HCT116 (cell line): ENCODE data around the gene CUBN.

Experiments
- CEBPB ChIP-seq: IDR thresholded peaks from 2 replicates; pipeline ENCODE4 v1.6.1; 2012; ENCODE audit warnings: low read depth
- EZH2phosphoT487 ChIP-seq: fragments of 200-600 bp; IDR thresholded peaks from 2 replicates; pipeline ENCODE4 v1.6.1; 2018; ENCODE audit warnings: antibody characterized with exemption, borderline replicate concordance
- FOSL1 ChIP-seq: IDR thresholded peaks from 2 replicates; pipeline ENCODE4 v1.6.1; 2012; ENCODE audit warnings: low read depth
- POLR2A ChIP-seq: IDR thresholded peaks from 2 replicates; pipeline ENCODE4 v1.7.0; 2011; ENCODE audit warnings: borderline replicate concordance; ENCODE audit not compliant: insufficient read depth, insufficient read length; ENCODE audit errors: extremely low read depth
- POLR2AphosphoS5 ChIP-seq: IDR thresholded peaks from 2 replicates; pipeline ENCODE4 v1.6.1; 2011; ENCODE audit warnings: mild to moderate bottlenecking, low read depth, low read length, moderate library complexity
- ZNF274 ChIP-seq: fragments of 200-500 bp; sonication (Bioruptor generic); IDR thresholded peaks from 2 replicates; pipeline ENCODE4 v1.6.1; 2014; ENCODE audit warnings: mild to moderate bottlenecking, low read depth, low read length, inconsistent platforms
- TF ChIP-seq, protein P1 (sequence below): IDR thresholded peaks from 2 replicates; pipeline ENCODE4 v1.6.1; 2012; ENCODE audit warnings: low read depth
- TF ChIP-seq, protein P2 (sequence below), 3 experiments: fragments of 200-600 bp in 1 of 3; sonication (generic) in 1 of 3; IDR thresholded peaks in 2 of 3; conservative IDR thresholded peaks in 1 of 3; 2 replicates each; pipeline ENCODE4 v1.5.1; 2012 to 2017; ENCODE audit warnings: low read depth in 2 of 3, low read length in 2 of 3, antibody characterized with exemption in 1 of 3, borderline replicate concordance in 1 of 3, control low read depth in 1 of 3, mild to moderate bottlenecking in 1 of 3, mixed read lengths in 1 of 3, mixed run types in 1 of 3, moderate library complexity in 1 of 3; ENCODE audit not compliant: insufficient read depth in 1 of 3

DNA sequence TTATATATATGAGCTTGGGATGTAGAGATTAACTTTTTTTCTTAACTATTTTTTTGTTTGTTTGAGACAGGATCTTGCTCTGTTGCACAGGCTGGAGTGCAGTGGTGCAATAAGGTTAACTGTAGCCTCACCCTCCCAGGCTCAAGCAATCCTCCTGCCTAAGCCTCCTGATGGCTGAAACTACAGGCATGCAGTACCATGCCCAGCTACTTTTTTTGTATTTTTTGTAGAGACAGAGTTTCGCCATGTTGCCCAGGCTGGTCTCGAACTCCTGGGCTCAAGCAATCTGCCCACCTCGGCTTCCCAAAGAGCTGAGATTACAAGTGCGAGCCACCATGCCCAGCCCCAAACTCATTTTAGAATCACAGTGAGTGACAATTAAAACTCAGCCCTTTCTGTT lies 105.2 kb downstream of the CUBN start:
- TF ChIP-seq, protein P1, sequence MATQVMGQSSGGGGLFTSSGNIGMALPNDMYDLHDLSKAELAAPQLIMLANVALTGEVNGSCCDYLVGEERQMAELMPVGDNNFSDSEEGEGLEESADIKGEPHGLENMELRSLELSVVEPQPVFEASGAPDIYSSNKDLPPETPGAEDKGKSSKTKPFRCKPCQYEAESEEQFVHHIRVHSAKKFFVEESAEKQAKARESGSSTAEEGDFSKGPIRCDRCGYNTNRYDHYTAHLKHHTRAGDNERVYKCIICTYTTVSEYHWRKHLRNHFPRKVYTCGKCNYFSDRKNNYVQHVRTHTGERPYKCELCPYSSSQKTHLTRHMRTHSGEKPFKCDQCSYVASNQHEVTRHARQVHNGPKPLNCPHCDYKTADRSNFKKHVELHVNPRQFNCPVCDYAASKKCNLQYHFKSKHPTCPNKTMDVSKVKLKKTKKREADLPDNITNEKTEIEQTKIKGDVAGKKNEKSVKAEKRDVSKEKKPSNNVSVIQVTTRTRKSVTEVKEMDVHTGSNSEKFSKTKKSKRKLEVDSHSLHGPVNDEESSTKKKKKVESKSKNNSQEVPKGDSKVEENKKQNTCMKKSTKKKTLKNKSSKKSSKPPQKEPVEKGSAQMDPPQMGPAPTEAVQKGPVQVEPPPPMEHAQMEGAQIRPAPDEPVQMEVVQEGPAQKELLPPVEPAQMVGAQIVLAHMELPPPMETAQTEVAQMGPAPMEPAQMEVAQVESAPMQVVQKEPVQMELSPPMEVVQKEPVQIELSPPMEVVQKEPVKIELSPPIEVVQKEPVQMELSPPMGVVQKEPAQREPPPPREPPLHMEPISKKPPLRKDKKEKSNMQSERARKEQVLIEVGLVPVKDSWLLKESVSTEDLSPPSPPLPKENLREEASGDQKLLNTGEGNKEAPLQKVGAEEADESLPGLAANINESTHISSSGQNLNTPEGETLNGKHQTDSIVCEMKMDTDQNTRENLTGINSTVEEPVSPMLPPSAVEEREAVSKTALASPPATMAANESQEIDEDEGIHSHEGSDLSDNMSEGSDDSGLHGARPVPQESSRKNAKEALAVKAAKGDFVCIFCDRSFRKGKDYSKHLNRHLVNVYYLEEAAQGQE = no peak
- TF ChIP-seq CEBPB = no peak
- TF ChIP-seq, protein P2, sequence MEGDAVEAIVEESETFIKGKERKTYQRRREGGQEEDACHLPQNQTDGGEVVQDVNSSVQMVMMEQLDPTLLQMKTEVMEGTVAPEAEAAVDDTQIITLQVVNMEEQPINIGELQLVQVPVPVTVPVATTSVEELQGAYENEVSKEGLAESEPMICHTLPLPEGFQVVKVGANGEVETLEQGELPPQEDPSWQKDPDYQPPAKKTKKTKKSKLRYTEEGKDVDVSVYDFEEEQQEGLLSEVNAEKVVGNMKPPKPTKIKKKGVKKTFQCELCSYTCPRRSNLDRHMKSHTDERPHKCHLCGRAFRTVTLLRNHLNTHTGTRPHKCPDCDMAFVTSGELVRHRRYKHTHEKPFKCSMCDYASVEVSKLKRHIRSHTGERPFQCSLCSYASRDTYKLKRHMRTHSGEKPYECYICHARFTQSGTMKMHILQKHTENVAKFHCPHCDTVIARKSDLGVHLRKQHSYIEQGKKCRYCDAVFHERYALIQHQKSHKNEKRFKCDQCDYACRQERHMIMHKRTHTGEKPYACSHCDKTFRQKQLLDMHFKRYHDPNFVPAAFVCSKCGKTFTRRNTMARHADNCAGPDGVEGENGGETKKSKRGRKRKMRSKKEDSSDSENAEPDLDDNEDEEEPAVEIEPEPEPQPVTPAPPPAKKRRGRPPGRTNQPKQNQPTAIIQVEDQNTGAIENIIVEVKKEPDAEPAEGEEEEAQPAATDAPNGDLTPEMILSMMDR (IDR thresholded peaks at IDR 0.05 in 2 of 3, conservative IDR thresholded peaks at IDR 0.05 in 1 of 3; ENCODE audit: borderline replicate concordance in 1 of 3, insufficient read depth in 1 of 3, low read depth in 2 of 3, low read length in 2 of 3) = no peak
- no peak for TF ChIP-seq ZNF274
- no peak for TF ChIP-seq POLR2A
- TF ChIP-seq EZH2phosphoT487 = no peak
- no peak for TF ChIP-seq POLR2AphosphoS5
- no peak for TF ChIP-seq FOSL1
